ENCODE measurements around the gene S100A16.

Gene S100A16

DNA sequence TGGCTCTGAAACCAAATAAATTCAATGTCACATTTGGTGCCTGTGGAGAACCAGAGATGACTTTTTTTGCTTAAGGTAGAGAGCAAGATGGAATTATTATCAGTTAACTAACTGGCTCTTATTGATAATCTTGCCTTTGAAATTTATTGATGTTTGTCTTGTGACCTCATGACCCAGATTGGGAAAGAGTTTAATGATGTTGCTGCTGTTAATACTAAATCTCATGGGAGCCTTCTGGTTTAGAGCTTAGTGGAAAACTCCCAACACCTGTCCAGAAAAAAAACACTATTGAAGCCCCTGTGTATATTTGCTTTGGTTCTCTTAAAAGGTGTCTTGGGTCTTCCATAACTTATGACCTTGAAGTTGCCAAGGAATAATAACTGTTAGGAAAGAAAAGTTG is 30.9 kb upstream of the S100A16 start:
- TF ChIP-seq, protein P1, sequence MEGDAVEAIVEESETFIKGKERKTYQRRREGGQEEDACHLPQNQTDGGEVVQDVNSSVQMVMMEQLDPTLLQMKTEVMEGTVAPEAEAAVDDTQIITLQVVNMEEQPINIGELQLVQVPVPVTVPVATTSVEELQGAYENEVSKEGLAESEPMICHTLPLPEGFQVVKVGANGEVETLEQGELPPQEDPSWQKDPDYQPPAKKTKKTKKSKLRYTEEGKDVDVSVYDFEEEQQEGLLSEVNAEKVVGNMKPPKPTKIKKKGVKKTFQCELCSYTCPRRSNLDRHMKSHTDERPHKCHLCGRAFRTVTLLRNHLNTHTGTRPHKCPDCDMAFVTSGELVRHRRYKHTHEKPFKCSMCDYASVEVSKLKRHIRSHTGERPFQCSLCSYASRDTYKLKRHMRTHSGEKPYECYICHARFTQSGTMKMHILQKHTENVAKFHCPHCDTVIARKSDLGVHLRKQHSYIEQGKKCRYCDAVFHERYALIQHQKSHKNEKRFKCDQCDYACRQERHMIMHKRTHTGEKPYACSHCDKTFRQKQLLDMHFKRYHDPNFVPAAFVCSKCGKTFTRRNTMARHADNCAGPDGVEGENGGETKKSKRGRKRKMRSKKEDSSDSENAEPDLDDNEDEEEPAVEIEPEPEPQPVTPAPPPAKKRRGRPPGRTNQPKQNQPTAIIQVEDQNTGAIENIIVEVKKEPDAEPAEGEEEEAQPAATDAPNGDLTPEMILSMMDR (IDR thresholded peaks at IDR 0.05) = no peak

- TF ChIP-seq, protein P1 (IDR thresholded peaks at IDR 0.05) = no peak
Measured at GRCh38 chr1:153643100-153643499, 30.2 kb upstream of the S100A16 start.

DNA sequence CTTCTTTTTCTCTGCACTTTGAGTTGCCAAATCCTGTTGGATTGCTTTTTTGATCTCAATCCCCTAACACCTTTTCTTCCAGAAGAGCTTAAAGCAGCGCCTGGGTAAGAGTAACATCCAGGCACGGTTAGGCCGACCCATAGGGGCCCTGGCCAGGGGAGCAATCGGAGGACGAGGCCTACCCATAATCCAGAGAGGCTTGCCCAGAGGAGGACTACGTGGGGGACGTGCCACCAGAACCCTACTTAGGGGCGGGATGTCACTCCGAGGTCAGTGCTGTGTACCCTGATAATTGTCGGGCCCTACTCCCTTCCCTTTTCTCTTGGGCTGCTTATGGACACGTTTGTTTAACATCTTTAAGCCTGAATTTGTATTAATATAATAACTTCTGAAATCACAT is 29.2 kb upstream of the S100A16 start:
- TF ChIP-seq, protein P1 (IDR thresholded peaks at IDR 0.05) = no peak

DNA sequence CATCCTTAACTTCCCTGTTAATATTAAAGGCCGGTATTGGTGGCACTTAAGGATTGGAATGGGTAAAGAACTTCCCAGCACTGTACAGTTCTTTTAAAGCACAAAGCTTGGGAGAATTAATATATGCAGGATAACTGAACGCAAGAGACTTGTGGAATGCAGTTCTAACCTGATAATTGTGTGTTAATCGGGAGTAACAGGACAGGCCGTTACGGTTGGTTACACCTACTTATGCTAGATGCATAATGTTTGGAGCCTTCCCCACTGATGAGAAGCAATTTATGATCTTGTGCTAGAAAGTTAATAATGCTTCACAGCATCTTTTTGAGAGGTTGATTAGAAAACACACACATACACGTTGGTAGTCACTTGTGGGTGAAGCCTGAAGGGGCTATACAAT is 27.9 kb upstream of the S100A16 start:
- TF ChIP-seq, protein P1 (IDR thresholded peaks at IDR 0.05) = no peak

GRCh38 chr1:153639280-153639679 is 26.3 kb upstream of the S100A16 start:
- TF ChIP-seq, protein P1 (IDR thresholded peaks at IDR 0.05) = no peak

GRCh38 chr1:153638261-153638660 is 25.3 kb upstream of the S100A16 start:
- TF ChIP-seq, protein P1 (IDR thresholded peaks at IDR 0.05) = no peak

DNA sequence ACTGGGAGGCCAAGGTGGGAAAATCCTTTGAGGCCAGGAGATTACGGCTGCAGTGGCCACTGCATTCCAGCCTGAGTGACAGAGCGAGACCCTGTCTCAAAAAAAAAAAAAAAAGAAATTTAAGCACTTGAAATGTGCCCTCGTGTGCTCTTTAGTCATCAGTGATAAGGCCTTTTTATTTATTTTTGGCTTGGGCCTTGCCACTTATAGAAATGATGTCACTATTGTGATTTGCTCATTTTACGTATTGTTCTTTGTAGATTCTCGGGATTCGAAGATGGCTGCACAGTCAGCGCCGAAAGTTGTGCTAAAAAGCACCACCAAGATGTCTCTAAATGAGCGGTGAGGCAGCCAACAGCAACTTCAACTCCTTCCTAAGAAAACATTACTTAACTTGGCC is 23.4 kb upstream of the S100A16 start:
- TF ChIP-seq, protein P1 (IDR thresholded peaks at IDR 0.05) = no peak

DNA sequence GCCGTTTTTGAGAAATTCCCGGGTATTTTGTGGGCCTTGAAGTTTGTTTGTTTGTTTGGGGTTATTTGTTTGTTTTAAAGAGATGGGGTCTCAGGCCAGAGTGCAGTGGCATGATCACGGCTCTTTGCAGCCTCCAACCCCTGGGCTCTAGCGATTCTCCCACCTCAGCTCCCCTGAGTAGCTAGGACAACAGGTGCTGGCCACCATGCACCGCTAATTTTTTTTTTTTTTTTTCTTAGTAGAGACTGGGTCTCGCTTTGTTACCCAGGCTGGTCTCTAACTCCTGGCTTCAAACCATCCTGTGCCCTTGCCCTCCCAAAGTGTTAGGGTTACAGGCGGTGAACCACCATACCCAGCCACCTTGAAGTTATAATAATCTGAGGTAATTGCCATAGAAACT is 22.9 kb upstream of the S100A16 start:
- TF ChIP-seq, protein P1 (IDR thresholded peaks at IDR 0.05) = no peak
